ENCODE measurements around the gene TROAP.
"Not testable (repeated sequence)": the region's sequence is repeated elsewhere in the genome, so short reads cannot be mapped to it uniquely, and the experiment has no call there.

The TROAP gene

GRCh38 chr12:49369411-49370145, 46.5 kb downstream of the TROAP start:
- no peak for DNase-seq

- DNase-seq, result no peak
Measured at GRCh38 chr12:49370539-49370938, 47.5 kb downstream of the TROAP start.

- DNase-seq, result no peak
Measured at GRCh38 chr12:49375406-49375805, 52.4 kb downstream of the TROAP start.

GRCh38 chr12:49377386-49377785, 54.3 kb downstream of the TROAP start:
- no peak for DNase-seq

GRCh38 chr12:49380184-49380583, 57.1 kb downstream of the TROAP start:
- DNase-seq, result not testable (repeated sequence)

All from midbrain (tissue), 1 donor.